HepG2 (cell line): Measurements from ENCODE around the gene LRRC8E. TPM values are rescaled to one million over a fixed set of nuclear protein-coding genes. Genes with fewer than 3 reads are reported as not detected.

Experiments used
- EP300 ChIP-seq, 3 experiments: sonication (generic) in 1 of 3; formaldehyde crosslinking in 1 of 3; IDR thresholded peaks; 2 replicates each; pipeline versions ENCODE4 v1.5.1 to v1.6.1; 2011 to 2020; ENCODE audit warnings: low read depth in 2 of 3, low read length in 2 of 3, borderline replicate concordance in 1 of 3, improper control_type of control experiment in 1 of 3, mild to moderate bottlenecking in 1 of 3, missing genetic modification reagents in 1 of 3, moderate library complexity in 1 of 3
- FOXA1 ChIP-seq, 2 experiments: fragments of 450-650 bp in 1 of 2; sonication (generic) in 1 of 2; formaldehyde crosslinking in 1 of 2; IDR thresholded peaks; 2 replicates each; pipeline versions ENCODE4 v1.4.0 to v1.6.1; 2016 to 2020; ENCODE audit warnings: missing genetic modification reagents in 1 of 2
- HDAC2 ChIP-seq: sonication (generic); formaldehyde crosslinking; IDR thresholded peaks from 2 replicates; pipeline ENCODE4 v1.4.0; 2020; ENCODE audit warnings: missing genetic modification reagents
- JUNB ChIP-seq: sonication (generic); formaldehyde crosslinking; IDR thresholded peaks from 2 replicates; pipeline ENCODE4 v1.8.0; 2022; ENCODE audit warnings: missing genetic modification reagents, mild to moderate bottlenecking, borderline replicate concordance
- LCORL ChIP-seq, 2 experiments: fragments of 450-650 bp in 1 of 2; sonication (generic) in 1 of 2; formaldehyde crosslinking in 1 of 2; IDR thresholded peaks; 2 replicates each; pipeline versions ENCODE4 v1.5.0 to v1.6.1; 2017 to 2020; ENCODE audit warnings: antibody characterized with exemption in 1 of 2, missing genetic modification reagents in 1 of 2
- NFKB2 ChIP-seq: sonication (generic); formaldehyde crosslinking; IDR thresholded peaks from 2 replicates; pipeline ENCODE4 v1.4.0; 2020; ENCODE audit warnings: missing genetic modification reagents, borderline replicate concordance
- PATZ1 ChIP-seq: sonication (generic); formaldehyde crosslinking; IDR thresholded peaks from 2 replicates; pipeline ENCODE4 v1.4.0; 2020; ENCODE audit warnings: missing genetic modification reagents
- REPIN1 ChIP-seq: sonication (generic); formaldehyde crosslinking; IDR thresholded peaks from 2 replicates; pipeline ENCODE4 v1.8.0; 2022; ENCODE audit warnings: missing genetic modification reagents, low read depth, mild to moderate bottlenecking, borderline replicate concordance
- SNAI1 ChIP-seq: sonication (generic); formaldehyde crosslinking; IDR thresholded peaks from 2 replicates; pipeline ENCODE4 v1.5.0; 2020; ENCODE audit warnings: mild to moderate bottlenecking, missing genetic modification reagents, borderline replicate concordance
- TEAD3 ChIP-seq: optimal IDR thresholded peaks from 2 replicates; pipeline ENCODE3; 2016; ENCODE audit warnings: borderline replicate concordance
- ZNF382 ChIP-seq: sonication (generic); formaldehyde crosslinking; IDR thresholded peaks from 2 replicates; pipeline ENCODE4 v1.5.0; 2020; ENCODE audit warnings: missing genetic modification reagents, mild to moderate bottlenecking, borderline replicate concordance
- ZNF432 ChIP-seq: sonication (generic); formaldehyde crosslinking; IDR thresholded peaks from 2 replicates; pipeline ENCODE4 v1.5.0; 2020; ENCODE audit warnings: missing genetic modification reagents, mild to moderate bottlenecking, borderline replicate concordance
- ZNF547 ChIP-seq: sonication (generic); formaldehyde crosslinking; IDR thresholded peaks from 2 replicates; pipeline ENCODE4 v1.5.1; 2020; ENCODE audit warnings: mild to moderate bottlenecking, missing genetic modification reagents
- ZNF558 ChIP-seq: sonication (generic); formaldehyde crosslinking; IDR thresholded peaks from 2 replicates; pipeline ENCODE4 v1.9.0; 2022; ENCODE audit warnings: mild to moderate bottlenecking, missing genetic modification reagents, borderline replicate concordance
- ZNF577 ChIP-seq: sonication (generic); formaldehyde crosslinking; IDR thresholded peaks from 2 replicates; pipeline ENCODE4 v1.4.0; 2020; ENCODE audit warnings: mild to moderate bottlenecking, low read depth, missing genetic modification reagents, borderline replicate concordance
- ZNF639 ChIP-seq: conservative IDR thresholded peaks from 2 replicates; pipeline ENCODE4 v1.6.1; 2018; ENCODE audit warnings: missing genetic modification reagents
- ZNF792 ChIP-seq: IDR thresholded peaks from 2 replicates; pipeline ENCODE4 v1.6.1; 2016
- polyA plus RNA-seq, 8 experiments: library from polyadenylated mRNA; depleted of rRNA in 3 of 8; stranded (reverse) in 7 of 8; unstranded in 1 of 8; fragments of >200 nt; fragmentation: Illumina TruSeq in 4 of 8; extraction: Trizol in 4 of 8; gene quantifications; 2 replicates each; pipeline versions ENCODE4 v1.2.1 to v1.2.3, GENCODE V29; 2011 to 2016; ENCODE audit warnings: low read depth in 4 of 8, missing spikeins in 1 of 8, mixed read lengths in 1 of 8; ENCODE audit not compliant: insufficient read depth in 1 of 8
- total RNA-seq, 5 experiments: library from RNA; depleted of rRNA; stranded (reverse); fragments of >200 nt; fragmentation: Illumina TruSeq; extraction: Trizol; gene quantifications; 2 replicates each; pipeline ENCODE4 v1.2.3, GENCODE V29; 2016; ENCODE audit warnings: low read depth in 1 of 5
- TF ChIP-seq, protein P1 (sequence below): sonication (generic); formaldehyde crosslinking; IDR thresholded peaks from 2 replicates; pipeline ENCODE4 v1.4.0; 2020; ENCODE audit warnings: mild to moderate bottlenecking, low read depth, missing genetic modification reagents

Gene LRRC8E
- total and polyA plus RNA-seq, 2 of the 13 experiments (the other 11 are each of a cell fraction or from before 2014, with no cell fraction given) = 8.0 to 10.3 TPM

- TF ChIP-seq, protein P1, sequence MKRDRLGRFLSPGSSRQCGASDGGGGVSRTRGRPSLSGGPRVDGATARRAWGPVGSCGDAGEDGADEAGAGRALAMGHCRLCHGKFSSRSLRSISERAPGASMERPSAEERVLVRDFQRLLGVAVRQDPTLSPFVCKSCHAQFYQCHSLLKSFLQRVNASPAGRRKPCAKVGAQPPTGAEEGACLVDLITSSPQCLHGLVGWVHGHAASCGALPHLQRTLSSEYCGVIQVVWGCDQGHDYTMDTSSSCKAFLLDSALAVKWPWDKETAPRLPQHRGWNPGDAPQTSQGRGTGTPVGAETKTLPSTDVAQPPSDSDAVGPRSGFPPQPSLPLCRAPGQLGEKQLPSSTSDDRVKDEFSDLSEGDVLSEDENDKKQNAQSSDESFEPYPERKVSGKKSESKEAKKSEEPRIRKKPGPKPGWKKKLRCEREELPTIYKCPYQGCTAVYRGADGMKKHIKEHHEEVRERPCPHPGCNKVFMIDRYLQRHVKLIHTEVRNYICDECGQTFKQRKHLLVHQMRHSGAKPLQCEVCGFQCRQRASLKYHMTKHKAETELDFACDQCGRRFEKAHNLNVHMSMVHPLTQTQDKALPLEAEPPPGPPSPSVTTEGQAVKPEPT (CRISPR knock-in tag) = 0 out of 2 replicates have a peak, but pooled peaks have one; percentile 20
- peak; percentile 37 for TF ChIP-seq TEAD3 (CRISPR knock-in tag)
- TF ChIP-seq ZNF558 (CRISPR knock-in tag) = peak; percentile 68; the same call in 1 of the 2 replicates
- TF ChIP-seq PATZ1 = peak; percentile 94
- no peak for TF ChIP-seq ZNF577
- TF ChIP-seq ZNF639 (CRISPR knock-in tag) = 0 out of 2 replicates have a peak, but pooled peaks have one; percentile 27
- no peak for TF ChIP-seq ZNF382
- no peak for TF ChIP-seq FOXA1 (IDR thresholded peaks at IDR 0.05)
- peak; percentile 14; the same call in 1 of the 2 replicates for TF ChIP-seq FOXA1 (CRISPR knock-in tag; IDR thresholded peaks at IDR 0.05)
- no peak for TF ChIP-seq NFKB2 (CRISPR knock-in tag)
- 0 out of 2 replicates have a peak, but pooled peaks have one; percentile 17 for TF ChIP-seq SNAI1
- peak; percentile 35 for TF ChIP-seq HDAC2 (CRISPR knock-in tag)
- no peak for TF ChIP-seq JUNB (CRISPR knock-in tag)
- TF ChIP-seq ZNF547 (CRISPR knock-in tag) = peak; percentile 48; the same call in 1 of the 2 replicates
- TF ChIP-seq ZNF792 (CRISPR knock-in tag) = no peak
- no peak for TF ChIP-seq LCORL (IDR thresholded peaks at IDR 0.05)
- TF ChIP-seq LCORL (CRISPR knock-in tag; IDR thresholded peaks at IDR 0.05) = no peak; the same call in 1 of the 2 replicates
- no peak for TF ChIP-seq REPIN1 (CRISPR knock-in tag)
- no peak for TF ChIP-seq ZNF432 (CRISPR knock-in tag)
- TF ChIP-seq EP300 (IDR thresholded peaks at IDR 0.05; ENCODE audit: low read depth in 2 of 2, low read length in 2 of 2) = peak in 1 of 2 experiments; percentile 37; a peak in 1 of 4 replicates
- no peak for TF ChIP-seq EP300 (CRISPR knock-in tag; IDR thresholded peaks at IDR 0.05; ENCODE audit: borderline replicate concordance)
Observed at GRCh38 chr19:7918615-7919421, 30.5 kb downstream of the LRRC8E start (continued).
